MM.1S (cell line): Measurements from ENCODE around the gene MYO9A.

Source experiments
- DNase-seq: peaks from one replicate; pipeline ENCODE4 v3.0.0-alpha.2; 2015
- H2AFZ ChIP-seq: fragments of 300-600 bp; sonication (generic); 2 replicates; pipeline ENCODE4 v1.6.0; 2016; ENCODE audit warnings: antibody characterized with exemption, low read length
- H3F3A ChIP-seq: fragments of 300-600 bp; sonication (generic); 2 replicates; pipeline ENCODE4 v1.6.1; 2016; ENCODE audit warnings: mild to moderate bottlenecking, antibody characterized with exemption, low read length, moderate library complexity, mixed read lengths; ENCODE audit not compliant: insufficient read depth
- H3K27ac ChIP-seq: fragments of 300-600 bp; sonication (generic); 2 replicates; pipeline ENCODE4 v1.5.1; 2016; ENCODE audit warnings: mild to moderate bottlenecking, low read length
- H3K27me3 ChIP-seq: fragments of 300-600 bp; sonication (generic); replicated peaks from 2 replicates; pipeline ENCODE4 v1.6.0; 2016; ENCODE audit warnings: low read length; ENCODE audit not compliant: insufficient read depth
- H3K36me3 ChIP-seq: fragments of 300-600 bp; sonication (generic); replicated peaks from 2 replicates; pipeline ENCODE4 v1.6.1; 2016; ENCODE audit warnings: mild to moderate bottlenecking, low read length, mixed read lengths; ENCODE audit not compliant: insufficient read depth
- H3K4me1 ChIP-seq: fragments of 300-600 bp; sonication (generic); 2 replicates; pipeline ENCODE4 v1.6.1; 2016; ENCODE audit warnings: low read length, mixed read lengths
- H3K4me2 ChIP-seq: fragments of 300-600 bp; sonication (generic); 2 replicates; pipeline ENCODE4 v1.6.0; 2016; ENCODE audit warnings: low read depth, low read length
- H3K4me3 ChIP-seq: fragments of 300-600 bp; sonication (generic); 2 replicates; pipeline ENCODE4 v1.5.1; 2016; ENCODE audit warnings: low read length, mixed read lengths
- H3K79me2 ChIP-seq: fragments of 300-600 bp; sonication (generic); 2 replicates; pipeline ENCODE4 v1.6.1; 2016; ENCODE audit warnings: mixed run types, low read length, mixed read lengths
- H3K9ac ChIP-seq: fragments of 300-600 bp; sonication (generic); 2 replicates; pipeline ENCODE4 v1.6.1; 2016; ENCODE audit warnings: low read length, mixed read lengths
- H3K9me2 ChIP-seq: fragments of 300-600 bp; sonication (generic); replicated peaks from 2 replicates; pipeline ENCODE4 v1.6.1; 2016; ENCODE audit warnings: mild to moderate bottlenecking, low read length, mixed read lengths; ENCODE audit not compliant: insufficient read depth
- H3K9me3 ChIP-seq: fragments of 300-600 bp; sonication (generic); replicated peaks from 2 replicates; pipeline ENCODE4 v1.6.1; 2016; ENCODE audit warnings: mild to moderate bottlenecking, low read length, mixed read lengths; ENCODE audit not compliant: insufficient read depth
- H4K20me1 ChIP-seq: fragments of 300-600 bp; sonication (generic); 2 replicates; pipeline ENCODE4 v1.6.1; 2016; ENCODE audit warnings: mild to moderate bottlenecking, low read length, moderate library complexity, mixed read lengths; ENCODE audit not compliant: insufficient read depth
- EZH2 ChIP-seq: fragments of 300-600 bp; sonication (generic); optimal IDR thresholded peaks from 2 replicates; pipeline ENCODE3; 2017; ENCODE audit warnings: low read depth, mild to moderate bottlenecking, antibody characterized with exemption, low read length, mixed read lengths
- EZH2phosphoT487 ChIP-seq: fragments of 300-600 bp; sonication (generic); IDR thresholded peaks from 2 replicates; pipeline ENCODE4 v1.6.1; 2018; ENCODE audit warnings: antibody characterized with exemption, low read length
- TF ChIP-seq, protein P1 (sequence below): fragments of 300-600 bp; sonication (generic); IDR thresholded peaks from 2 replicates; pipeline ENCODE4 v1.5.1; 2016; ENCODE audit warnings: antibody characterized with exemption, low read length, mixed read lengths

The MYO9A gene

GRCh38 chr15:72127724-72128322 is 9.9 kb upstream of the MYO9A start:
- H3K27me3 ChIP-seq: no peaks in the 10 kb centered on the region
- H3K36me3 ChIP-seq: no peaks in the 10 kb centered on the region
- H3K9me2 ChIP-seq: no peaks in the 10 kb centered on the region
- no peak overlapping the region for H3K4me2 ChIP-seq
- DNase-seq: no peak
- no peak overlapping the region for H3K27ac ChIP-seq
- no peak overlapping the region for H2AFZ ChIP-seq
- H3K4me3 ChIP-seq: no peak overlapping the region
- no peaks in the 10 kb centered on the region for H3K4me1 ChIP-seq
- TF ChIP-seq, protein P1, sequence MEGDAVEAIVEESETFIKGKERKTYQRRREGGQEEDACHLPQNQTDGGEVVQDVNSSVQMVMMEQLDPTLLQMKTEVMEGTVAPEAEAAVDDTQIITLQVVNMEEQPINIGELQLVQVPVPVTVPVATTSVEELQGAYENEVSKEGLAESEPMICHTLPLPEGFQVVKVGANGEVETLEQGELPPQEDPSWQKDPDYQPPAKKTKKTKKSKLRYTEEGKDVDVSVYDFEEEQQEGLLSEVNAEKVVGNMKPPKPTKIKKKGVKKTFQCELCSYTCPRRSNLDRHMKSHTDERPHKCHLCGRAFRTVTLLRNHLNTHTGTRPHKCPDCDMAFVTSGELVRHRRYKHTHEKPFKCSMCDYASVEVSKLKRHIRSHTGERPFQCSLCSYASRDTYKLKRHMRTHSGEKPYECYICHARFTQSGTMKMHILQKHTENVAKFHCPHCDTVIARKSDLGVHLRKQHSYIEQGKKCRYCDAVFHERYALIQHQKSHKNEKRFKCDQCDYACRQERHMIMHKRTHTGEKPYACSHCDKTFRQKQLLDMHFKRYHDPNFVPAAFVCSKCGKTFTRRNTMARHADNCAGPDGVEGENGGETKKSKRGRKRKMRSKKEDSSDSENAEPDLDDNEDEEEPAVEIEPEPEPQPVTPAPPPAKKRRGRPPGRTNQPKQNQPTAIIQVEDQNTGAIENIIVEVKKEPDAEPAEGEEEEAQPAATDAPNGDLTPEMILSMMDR: no peak
- TF ChIP-seq EZH2 (no peak), EZH2phosphoT487 (no peak)
- no peak overlapping the region for H3K9ac ChIP-seq
- H4K20me1 ChIP-seq: no peaks in the 10 kb centered on the region
- no peaks in the 10 kb centered on the region for H3F3A ChIP-seq
- no peaks in the 10 kb centered on the region for H3K9me3 ChIP-seq
- H3K79me2 ChIP-seq: no peaks in the 10 kb centered on the region

DNA sequence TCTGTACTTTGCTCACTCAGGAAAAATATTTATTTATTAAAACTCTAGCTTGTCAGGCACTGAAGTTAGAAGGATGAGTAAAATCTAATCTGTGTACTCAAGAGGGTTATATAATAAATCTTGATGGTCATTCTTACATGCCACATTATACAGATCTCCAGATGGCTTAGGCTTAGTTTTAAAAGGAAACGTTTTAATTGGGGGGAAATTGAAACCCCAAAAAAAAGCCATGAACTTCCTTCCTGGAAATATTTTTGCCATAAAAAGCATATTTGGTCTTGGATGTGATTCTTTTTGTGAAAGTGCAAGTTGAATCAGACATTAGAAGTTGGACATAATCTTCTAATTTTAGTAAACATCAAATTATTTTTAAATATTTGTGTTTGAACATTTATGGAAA is 6.3 kb upstream of the MYO9A start:
- Histone ChIP-seq H3K27ac (no peak overlapping the region), H3K79me2 (no peaks in the 10 kb centered on the region), H3K4me1 (0 out of 2 replicates have a peak, but pooled peaks cover under 1% of the 10 kb centered on the region), H3F3A (no peaks in the 10 kb centered on the region), H3K36me3 (no peaks in the 10 kb centered on the region), H3K9me3 (no peaks in the 10 kb centered on the region), H4K20me1 (no peaks in the 10 kb centered on the region), H3K9ac (no peak overlapping the region), H3K4me2 (no peak overlapping the region), H2AFZ (no peak overlapping the region), H3K4me3 (no peak overlapping the region), H3K9me2 (no peaks in the 10 kb centered on the region), H3K27me3 (no peaks in the 10 kb centered on the region)
- TF ChIP-seq, protein P1: no peak
- TF ChIP-seq EZH2phosphoT487: no peak
- no peak for TF ChIP-seq EZH2
- DNase-seq: no peak

- Histone ChIP-seq H3K36me3 (no peaks in the 10 kb centered on the region), H4K20me1 (no peaks in the 10 kb centered on the region), H3K9me2 (no peaks in the 10 kb centered on the region), H3K4me2 (peak overlapping the region; percentile 99), H3F3A (peaks cover 12% of the 10 kb centered on the region; the same call in 1 of the 2 replicates), H3K9ac (peak overlapping the region; percentile 71), H3K4me3 (peak overlapping the region; percentile 95), H2AFZ (peak overlapping the region; percentile 96), H3K27ac (peak overlapping the region; percentile 53; the same call in 1 of the 2 replicates), H3K79me2 (peaks cover 20% of the 10 kb centered on the region), H3K9me3 (no peaks in the 10 kb centered on the region), H3K27me3 (no peaks in the 10 kb centered on the region), H3K4me1 (peaks cover 12% of the 10 kb centered on the region)
- TF ChIP-seq EZH2 (no peak), EZH2phosphoT487 (no peak)
- TF ChIP-seq, protein P1: no peak
- peak; percentile 75 for DNase-seq
Measured at GRCh38 chr15:72117486-72118016, 399 bp downstream of the MYO9A start.
